Left renal pelvis (tissue), 4 donors: Measurements from ENCODE around the gene LIN7A. TPM values are rescaled to one million over a fixed set of nuclear protein-coding genes. Genes with fewer than 3 reads are reported as not detected.
A peak's percentile ranks its signal among the peaks of the same experiment; 100 is the strongest.
"Not testable (repeated sequence)": the region's sequence is repeated elsewhere in the genome, so short reads cannot be mapped to it uniquely, and the experiment has no call there.

Experiments used
- DNase-seq, 4 donors: peaks; one replicate each; pipeline ENCODE4 v3.0.0-alpha.2; 2013; ENCODE audit warnings: low read depth in 4 of 4, low spot score in 3 of 4
- polyA plus RNA-seq, 4 donors: library from polyadenylated mRNA; unstranded; fragments of 120-200 nt; gene quantifications; one replicate each; pipeline ENCODE4 v1.2.1, GENCODE V29; 2013; ENCODE audit not compliant: insufficient read length in 4 of 4

Gene LIN7A
- polyA plus RNA-seq, 4 donors, result 15.4 to 24.8 (median 22.2) TPM

DNA sequence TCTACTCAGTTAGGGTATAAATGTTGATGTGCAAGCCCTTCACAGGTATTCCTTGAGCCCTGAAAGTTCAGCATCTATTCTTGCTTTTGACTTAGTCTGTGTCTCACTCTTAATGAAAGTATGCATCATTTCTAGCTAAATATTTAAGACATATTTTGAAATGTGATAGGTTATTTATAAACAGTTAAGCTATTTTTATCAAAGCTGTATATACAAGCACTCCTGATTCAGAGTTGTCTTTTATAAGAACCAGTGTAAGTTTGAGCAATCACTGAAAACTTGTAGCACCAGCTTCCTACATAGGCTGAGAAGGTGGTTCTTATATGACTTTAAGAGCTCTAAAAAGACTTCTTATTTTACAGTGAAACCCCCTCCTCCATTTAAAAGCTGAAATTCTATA is 122.4 kb downstream of the LIN7A start:
- DNase-seq, result no peak

DNA sequence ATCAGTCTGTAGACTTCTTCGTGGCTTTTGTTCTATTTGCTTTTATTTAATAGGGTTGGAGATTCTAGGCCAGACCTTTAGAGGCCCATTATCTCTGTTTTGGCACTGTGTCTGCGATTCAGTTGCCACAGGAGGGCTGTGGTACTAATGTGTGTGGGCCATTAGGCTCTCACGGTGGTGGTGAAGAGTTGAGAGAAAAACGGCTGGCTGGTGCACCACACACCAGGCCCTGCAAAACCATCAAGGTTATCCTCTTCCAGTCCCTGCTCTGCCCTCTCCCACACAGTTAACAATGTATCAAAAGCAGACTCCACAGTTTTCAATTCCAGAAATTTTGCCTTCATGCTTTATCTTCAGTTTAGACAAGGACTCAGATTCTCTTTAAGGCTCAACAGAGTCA is 123.3 kb downstream of the LIN7A start:
- DNase-seq, result no peak

DNA sequence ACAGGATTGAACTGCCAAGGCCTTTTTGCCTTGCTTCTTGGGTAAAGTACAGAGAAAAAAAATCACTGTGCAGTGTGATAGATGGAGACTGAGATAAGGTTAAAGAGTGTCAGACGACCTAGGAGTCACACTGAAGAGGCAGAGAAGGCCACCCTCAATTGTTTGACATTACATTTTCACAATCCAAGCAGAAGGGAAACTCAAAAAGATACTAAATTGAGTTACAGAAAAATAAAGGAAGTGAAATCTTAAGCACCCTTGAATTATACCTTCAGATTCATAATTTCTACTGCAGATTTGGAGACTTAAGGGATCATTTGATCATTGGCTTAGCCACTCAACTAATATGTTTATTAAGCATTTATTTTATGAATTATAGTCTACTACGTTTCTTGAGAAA is 123.9 kb downstream of the LIN7A start:
- DNase-seq, result no peak

DNA sequence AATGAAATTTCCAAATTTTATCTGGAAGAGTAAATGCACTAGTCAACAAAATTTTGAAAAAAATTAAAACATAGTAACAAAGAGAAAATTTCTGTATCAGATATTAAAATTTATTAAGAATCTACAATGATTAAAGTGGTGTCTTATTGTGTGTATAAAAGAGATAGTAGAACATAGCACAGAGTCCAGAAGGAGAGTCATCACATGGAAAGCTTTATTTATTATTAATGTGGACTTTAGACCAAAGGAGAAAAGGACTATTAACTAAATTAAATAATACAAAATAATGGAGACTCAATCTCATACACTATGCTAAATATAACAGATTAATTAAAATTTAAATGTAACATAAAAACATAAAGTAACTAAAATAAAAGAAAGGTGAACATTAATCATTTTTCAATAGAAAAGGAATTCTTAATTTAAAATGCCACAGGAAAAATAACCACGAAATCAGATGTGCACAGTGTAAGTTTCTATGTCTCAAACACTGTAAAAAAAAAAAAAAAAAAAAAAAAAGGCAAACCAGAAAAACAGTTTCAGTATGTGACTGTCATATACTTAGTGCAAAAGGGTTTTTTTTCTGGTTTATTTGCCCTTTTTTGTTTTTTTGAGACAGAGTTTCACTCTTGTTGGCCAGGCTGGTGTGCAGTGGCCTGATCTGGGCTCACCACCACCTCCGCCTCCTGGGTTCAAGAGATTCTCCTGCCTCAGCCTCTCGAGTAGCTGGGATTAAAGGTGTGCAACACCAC is 125.6 kb downstream of the LIN7A start:
- no peak for DNase-seq

DNA sequence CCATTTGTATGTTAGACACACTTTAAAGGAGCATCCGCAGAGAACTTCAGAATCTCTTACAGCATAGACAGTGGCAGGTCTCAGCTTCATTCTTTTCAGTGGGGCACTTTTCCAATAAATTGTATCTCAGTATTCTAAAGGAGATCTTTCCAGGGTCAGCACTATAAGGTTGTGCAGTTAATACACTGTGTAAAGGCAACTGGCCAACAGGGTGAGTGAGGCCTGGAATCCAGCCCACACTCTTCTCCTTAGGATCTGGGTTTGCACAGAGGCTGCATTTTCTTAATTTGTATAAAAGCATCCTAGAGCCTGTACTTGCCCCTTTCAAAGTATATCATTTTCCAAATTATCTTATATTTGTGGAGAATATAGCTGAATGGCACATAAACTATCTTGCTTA is 126.9 kb downstream of the LIN7A start:
- DNase-seq, result no peak

DNA sequence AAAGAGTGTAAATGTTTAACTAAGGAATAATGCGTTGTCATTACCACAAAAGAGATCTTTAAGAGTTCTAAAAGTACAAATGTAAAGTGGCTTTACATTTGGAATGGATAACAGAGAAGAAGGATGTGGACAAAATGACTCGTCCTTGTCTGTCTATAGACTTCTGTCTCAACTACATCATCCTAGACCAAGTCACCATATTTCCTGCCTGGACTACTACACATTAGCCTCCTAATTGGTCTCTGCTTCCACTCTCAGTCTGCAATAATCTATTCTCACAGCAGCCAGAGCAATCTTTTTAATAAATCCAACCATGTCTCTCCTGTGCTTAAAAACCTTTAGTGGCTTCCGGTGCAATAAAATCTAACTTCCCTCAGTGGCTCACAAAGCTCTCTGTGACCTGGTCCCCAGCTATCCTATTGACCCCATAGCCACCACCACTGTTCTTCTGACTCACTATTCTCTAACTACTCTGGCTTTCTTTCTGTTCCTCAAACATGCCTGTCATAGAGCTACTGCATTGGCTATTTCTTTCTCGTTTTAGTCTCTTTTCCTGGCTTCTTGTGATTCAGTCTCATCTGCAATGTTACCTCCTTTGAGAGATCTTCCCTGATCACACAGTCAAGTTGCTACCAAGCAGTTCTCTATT is 130.0 kb downstream of the LIN7A start:
- DNase-seq, result no peak

DNA sequence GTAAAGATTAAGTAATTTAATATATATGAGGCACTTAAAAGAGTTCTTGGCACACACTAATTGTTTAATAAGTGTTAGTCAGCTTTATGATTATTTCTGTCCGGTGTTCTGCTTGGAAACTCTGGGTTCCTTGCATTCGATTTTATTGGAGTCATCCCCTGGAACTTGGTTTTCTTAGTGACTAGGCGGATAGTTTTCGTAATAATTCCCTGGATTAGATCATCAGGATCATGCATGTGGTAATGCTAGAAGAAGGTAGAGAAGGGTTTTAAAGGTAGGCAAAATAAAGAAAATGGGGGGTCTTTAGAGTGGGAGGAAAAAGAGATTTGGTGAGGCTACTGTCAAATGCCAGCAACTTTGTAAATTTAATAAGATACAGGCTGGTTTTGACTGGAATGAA is 132.6 kb downstream of the LIN7A start:
- no peak for DNase-seq

DNA sequence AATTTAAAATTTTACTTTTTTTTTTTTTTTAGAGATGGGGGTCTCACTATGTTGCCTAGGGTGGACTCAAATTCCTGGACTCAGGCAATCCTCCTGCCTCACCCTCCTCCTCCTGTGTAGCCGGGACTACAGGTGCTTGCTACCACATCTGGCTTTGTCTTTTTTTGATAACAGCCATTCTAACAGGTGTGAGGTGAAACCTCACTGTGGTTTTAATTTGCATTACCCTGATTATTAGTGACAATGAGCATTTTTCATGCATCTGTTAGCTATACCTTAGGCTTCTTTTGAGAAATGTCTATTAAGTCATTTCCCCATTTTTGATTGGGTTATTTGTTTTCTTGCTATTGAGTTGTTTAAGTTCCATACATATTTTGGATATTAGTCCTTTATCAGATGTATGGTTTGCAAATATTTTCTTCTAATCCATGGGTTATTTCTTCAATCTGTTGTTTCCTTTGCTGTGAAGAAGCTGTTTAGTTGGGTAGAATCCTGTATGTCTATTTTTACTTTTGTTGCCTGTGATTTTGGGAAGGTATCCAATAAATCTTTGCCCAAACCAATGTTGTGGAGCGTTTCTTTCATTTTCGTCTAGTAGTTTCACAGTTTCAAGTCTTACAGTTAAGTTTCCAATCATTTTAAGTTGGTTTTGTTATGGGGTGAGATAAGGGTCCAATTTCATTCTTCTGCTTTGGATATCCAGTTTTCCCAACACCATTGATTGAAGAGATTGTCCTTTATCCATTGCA is 134.9 kb downstream of the LIN7A start:
- DNase-seq, result no peak

DNA sequence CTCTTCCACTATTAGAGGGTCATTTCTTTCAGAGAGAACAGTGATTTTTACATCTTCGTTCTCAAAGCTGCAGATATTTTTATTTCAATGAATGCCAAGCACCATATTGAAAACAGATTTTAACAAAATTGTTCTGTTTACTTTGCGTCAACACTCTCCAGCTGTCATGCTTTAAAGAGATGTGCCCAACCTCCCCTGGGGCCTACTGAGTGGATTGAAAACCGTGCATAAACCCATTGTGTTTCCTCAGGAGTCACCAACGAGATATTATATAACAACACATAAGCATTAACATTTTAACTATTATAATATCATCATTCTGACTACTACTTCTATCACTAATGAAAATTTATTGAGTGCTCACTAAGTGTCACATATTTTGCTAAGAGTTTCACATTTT is 139.5 kb downstream of the LIN7A start:
- no peak for DNase-seq

DNA sequence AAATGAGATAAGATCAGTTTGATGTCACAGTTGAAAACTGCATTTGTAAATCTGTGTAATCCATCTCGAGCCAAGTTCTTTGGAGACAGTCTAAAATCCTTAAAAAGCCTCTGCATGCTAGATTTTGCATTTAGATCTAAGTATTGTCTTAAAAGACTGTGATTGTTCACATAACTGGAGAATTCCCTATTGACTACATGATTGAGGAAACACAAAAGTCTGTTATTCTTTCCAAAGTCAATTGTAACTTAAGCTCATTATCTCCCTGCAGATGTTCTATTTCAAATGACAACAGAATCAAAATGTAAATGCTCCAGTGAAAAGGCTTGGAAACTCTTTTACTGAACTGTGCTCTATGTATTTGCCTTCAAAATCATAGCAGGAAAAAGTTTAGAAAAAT is 143.2 kb downstream of the LIN7A start:
- DNase-seq, result no peak

DNA sequence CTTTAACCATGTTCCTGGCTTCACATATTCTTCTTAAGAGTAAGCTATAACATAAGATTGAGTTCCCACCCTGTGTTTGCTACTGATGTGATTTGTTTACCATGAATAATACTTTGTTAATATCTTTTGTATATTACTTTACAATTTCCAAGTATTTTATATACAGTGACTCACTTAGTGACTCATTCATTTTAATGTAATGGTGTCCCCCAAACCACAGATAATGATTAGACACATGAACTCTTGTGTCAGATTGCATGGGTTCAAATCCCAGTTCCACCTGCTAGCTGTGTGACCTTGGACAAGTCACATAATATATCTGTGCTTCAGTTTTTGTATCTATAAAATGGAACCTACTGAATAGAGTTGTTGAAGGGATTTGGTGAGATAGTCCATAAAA is 144.9 kb downstream of the LIN7A start:
- DNase-seq, result no peak

DNA sequence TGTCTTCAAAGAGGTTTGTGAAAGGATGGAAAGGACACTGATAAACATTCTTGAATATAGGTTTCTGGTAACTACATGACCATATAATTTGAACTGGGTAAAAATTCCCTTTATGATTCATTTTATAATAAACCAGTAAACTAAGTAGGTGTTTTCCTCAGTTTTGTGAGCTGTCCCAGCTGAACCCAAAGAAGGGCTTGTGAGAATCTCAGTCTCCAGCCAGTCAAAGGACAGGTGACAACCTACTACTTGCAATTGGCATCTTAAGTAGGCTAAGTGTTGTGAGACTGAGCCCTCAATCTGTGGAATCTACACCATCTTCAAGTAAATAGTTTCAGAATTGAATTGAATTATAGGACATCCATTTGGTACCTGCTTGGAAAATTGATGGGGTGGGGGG is 145.9 kb downstream of the LIN7A start:
- no peak for DNase-seq

DNA sequence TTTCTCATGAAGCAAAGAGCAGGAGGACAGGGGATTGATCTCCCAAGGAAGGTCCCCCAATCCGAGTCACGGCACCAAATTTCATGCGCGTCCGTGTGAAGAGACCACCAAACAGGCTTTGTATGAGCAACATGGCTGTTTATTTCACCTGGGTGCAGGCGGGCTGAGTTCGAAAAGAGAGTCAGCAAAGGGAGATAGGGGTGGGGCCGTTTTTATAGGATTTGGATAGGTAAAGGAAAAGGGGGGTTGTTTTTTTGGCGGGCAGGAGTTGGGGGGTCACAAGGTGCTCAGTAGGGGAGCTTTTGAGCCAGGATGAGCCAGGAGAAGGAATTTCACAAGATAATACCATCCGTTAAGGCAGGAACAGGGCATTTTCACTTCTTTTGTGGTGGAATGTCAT is 149.3 kb downstream of the LIN7A start:
- not testable (repeated sequence) for DNase-seq

DNA sequence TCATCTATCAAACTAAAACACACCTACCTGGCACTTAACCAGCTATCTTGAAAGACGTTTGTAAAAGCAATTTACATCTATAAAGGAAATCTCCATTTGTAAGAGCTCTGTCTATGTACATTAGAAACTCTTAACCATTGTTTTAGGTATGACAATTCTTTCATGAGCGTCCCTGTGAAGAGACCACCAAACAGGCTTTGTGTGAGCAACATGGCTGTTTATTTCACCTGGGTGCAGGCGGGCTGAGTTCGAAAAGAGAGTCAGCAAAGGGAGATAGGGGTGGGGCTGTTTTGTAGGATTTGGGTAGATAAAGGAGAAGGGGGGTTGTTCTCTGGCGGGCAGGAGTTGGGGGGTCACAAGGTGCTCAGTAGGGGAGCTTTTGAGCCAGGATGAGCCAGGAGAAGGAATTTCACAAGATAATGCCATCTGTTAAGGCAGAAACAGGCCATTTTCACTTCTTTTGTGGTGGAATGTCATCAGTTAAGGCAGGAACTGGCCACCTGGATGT is 154.7 kb downstream of the LIN7A start:
- DNase-seq, result not testable (repeated sequence)

DNA sequence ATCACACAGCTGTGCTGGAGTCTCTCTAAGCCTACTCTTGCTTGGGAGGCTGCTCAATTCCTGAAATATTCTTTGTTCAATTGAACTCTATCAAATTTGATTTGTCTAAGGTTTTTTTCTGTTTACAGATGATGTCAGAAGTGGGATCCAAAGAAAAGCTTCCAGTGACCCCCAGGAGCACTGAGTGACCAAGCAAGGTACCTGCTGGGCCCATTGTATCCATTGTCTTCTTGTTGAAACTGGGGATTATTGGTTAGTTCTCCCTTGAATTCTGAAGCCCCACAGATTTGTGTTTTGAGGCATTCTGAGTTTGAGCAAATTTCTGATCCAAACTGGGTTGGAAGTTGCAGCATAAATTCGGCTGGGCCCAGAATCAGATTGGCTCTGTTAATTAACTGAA is 156.4 kb downstream of the LIN7A start:
- DNase-seq, result no peak

DNA sequence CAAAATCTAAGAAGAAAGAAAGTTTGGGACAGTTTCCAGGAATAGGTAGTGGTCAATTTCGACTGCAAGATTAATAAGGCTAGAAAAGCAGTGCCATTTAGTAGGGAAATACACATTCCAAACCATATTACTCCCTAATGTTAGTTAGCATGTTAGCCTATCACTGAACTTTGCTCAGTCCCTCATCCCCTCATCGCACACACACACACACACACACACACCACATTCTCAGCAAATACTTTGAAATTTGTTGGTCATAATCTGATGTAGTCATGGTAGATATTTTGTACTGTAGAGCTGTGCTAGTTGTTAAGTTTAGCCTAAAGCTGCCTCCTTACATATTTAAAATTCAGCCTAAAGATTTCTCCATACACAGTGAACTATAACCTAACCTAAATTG is 157.0 kb downstream of the LIN7A start:
- no peak for DNase-seq

DNA sequence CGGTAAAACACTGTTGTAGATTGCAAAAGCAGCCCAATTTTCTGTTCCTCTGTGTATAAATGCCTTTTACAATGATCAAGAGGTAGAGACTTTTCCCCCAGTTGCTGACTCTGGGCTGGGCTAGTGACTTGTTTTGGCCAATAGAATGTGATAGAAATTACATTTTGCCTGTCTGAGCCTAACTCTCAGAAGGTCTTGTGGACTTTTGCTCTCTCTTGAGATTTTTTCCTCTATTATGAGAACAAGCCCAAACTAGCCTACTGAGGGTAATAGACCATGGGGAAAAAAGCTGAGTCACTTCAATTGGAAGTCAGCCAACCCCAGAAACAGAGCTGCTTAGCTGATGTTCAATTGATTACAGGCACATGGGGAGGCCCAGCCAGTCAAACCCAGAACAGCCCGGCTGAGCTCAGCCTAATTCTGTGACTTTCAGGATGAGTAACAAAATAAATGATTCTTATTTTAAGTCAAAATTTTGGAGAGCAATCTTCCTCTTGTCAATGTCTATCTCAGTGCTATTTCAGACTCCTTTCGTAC is 159.7 kb downstream of the LIN7A start:
- DNase-seq, result peak; percentile 22 to 40 (median 27)

DNA sequence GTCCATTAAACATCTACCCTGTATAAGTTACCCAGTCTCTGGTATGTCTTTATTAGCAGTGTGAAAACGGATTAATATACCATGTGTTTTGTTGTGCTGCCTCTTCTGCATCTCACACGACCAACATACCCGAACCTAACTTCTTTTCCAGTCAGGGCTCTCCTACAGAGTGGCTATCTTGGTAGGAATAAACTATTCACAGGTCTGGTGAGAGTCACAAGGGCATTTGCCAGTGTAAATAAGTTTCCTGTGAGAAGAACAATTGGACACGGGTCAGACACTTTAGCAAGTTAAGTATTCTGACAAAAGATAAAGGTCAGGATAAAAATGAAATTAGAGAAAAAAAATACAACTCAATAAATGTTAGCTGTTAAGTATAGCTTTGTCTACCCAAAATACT is 160.1 kb downstream of the LIN7A start:
- no peak for DNase-seq

DNA sequence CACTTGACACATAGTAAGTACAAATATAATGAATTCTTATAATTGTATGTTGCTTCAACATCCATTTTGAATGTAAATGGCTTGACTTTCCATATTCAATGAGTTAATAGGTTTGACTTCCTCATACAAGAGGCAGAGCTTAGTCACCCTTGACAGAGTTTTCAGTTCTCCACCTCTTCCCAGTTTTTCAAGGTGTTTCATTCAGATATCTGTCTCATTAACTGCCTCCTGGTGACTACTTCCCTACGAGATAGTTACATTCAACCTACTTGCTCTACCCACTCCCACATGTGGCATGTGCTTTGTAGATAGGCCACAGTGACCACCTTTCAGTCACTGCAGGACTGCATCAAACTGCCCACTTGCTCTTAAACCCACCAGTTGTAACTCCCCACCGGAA is 161.0 kb downstream of the LIN7A start:
- DNase-seq, result no peak

DNA sequence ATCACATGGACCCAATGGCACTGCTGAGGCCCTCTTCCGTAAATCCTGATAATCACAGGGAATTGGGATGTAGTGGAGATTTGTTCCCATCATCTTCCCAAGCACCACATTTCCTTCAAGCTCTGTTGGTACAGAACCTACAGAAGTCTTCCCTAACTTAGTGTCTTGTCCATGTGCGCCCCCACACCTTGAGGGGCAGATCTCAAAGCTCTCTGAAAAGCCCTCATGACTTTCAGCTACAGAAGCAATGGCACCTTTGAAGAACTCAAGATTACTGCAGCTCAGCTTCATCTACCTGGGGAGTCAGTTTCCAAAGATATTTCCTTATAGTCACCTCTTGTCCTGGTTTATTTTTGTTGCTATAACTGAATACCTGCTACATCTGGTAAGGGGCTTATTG is 166.8 kb downstream of the LIN7A start:
- DNase-seq, result no peak

DNA sequence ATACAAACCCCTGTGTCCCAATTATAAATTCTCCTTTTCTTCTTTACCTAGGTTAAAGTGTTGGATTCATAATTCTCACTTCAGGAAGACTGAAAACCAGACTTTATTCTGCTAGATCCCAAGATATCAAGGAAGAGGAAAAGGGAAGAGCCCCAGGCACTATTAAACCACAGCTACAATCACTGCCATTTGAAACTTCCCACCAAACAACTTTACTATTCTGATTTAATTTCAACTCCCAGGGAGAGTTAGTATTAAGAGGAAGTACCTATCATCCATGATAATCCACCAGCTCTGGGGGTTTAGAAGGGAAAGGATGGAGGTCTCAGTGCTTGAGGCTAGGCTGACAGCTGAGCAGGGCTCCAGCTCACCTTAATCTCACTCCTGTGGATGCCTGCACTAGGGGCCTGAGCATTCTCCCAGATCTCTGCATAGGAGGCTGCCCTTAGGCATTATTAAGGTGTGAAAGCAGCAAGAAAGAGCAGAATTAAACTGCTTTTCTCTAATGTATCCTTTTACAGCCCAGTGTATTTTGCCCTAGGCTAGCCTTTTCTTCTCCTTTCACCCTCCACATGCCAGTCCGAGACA is 168.1 kb downstream of the LIN7A start:
- DNase-seq, result no peak
